GM18526 (cell line): Measurements from ENCODE around the gene COA4.
A peak's percentile ranks its signal among the peaks of the same experiment; 100 is the strongest.

ENCODE experiments used
- POLR2A ChIP-seq: IDR thresholded peaks from 3 replicates; pipeline ENCODE4 v1.6.1; 2011; ENCODE audit not compliant: insufficient read length; ENCODE audit errors: extremely low read depth

The COA4 gene

GRCh38 chr11:73876424-73877310 is at the start of gene COA4, which contains the start of gene PAAF1:
Gene COA4 (minus strand): TSS chr11:73876846. CDS start chr11:73873378, 3,468 bp downstream.
Gene PAAF1 (plus strand): TSS chr11:73876999. CDS start chr11:73877022, 23 bp downstream.
- TF ChIP-seq POLR2A: peak; percentile 92

GRCh38 chr11:73921180-73921579 is 44.5 kb upstream of the COA4 start:
- TF ChIP-seq POLR2A: no peak

- no peak for TF ChIP-seq POLR2A
Measured at GRCh38 chr11:73916435-73916834, 39.8 kb upstream of the COA4 start.

- TF ChIP-seq POLR2A: no peak
Measured at GRCh38 chr11:73914284-73914683, 37.6 kb upstream of the COA4 start.

GRCh38 chr11:73913472-73913871 is 36.8 kb upstream of the COA4 start:
- no peak for TF ChIP-seq POLR2A

GRCh38 chr11:73912026-73912425 is 35.4 kb upstream of the COA4 start:
- no peak for TF ChIP-seq POLR2A

- TF ChIP-seq POLR2A: no peak
Measured at GRCh38 chr11:73907191-73907590, 30.5 kb upstream of the COA4 start.

GRCh38 chr11:73902303-73902702 is 25.7 kb upstream of the COA4 start:
- no peak for TF ChIP-seq POLR2A

GRCh38 chr11:73894725-73895335 is 18.2 kb upstream of the COA4 start:
- TF ChIP-seq POLR2A: no peak

GRCh38 chr11:73893041-73893440 is 16.4 kb upstream of the COA4 start:
- TF ChIP-seq POLR2A: no peak

- TF ChIP-seq POLR2A: no peak
Measured at GRCh38 chr11:73889536-73889935, 12.9 kb upstream of the COA4 start.

GRCh38 chr11:73889019-73889418 is 12.4 kb upstream of the COA4 start:
- no peak for TF ChIP-seq POLR2A

- no peak for TF ChIP-seq POLR2A
Measured at GRCh38 chr11:73888244-73888643, 11.6 kb upstream of the COA4 start.

- no peak for TF ChIP-seq POLR2A
Measured at GRCh38 chr11:73883856-73884255, 7.2 kb upstream of the COA4 start.

- TF ChIP-seq POLR2A: no peak
Measured at GRCh38 chr11:73878771-73879170, 2.1 kb upstream of the COA4 start.

GRCh38 chr11:73875840-73876239 is 806 bp downstream of the COA4 start:
- no peak for TF ChIP-seq POLR2A
